ENCODE measurements around the gene CD24.
"Not testable (repeated sequence)": the region's sequence is repeated elsewhere in the genome, so short reads cannot be mapped to it uniquely, and the experiment has no call there.

Gene CD24

GRCh38 chr6:106997392-106998158 lies 23.0 kb upstream of the CD24 start:
- peak; percentile 83 for DNase-seq (ENCODE audit: low spot score)
- peak; percentile 77 for TF ChIP-seq CTCF (IDR thresholded peaks at IDR 0.05; ENCODE audit: borderline replicate concordance, control extremely low read depth, extremely low read depth, insufficient read depth, missing control alignments)
- in situ Hi-C loops (cut with MboI; ENCODE audit: low sequenced_read_pairs, unreplicated experiment): loop anchor here (25.0 kb wide), 2 partner anchors 435 to 660 kb away; partner anchors contain the start of gene ATG5

GRCh38 chr6:106995640-106996039 lies 21.1 kb upstream of the CD24 start:
- no peak for TF ChIP-seq CTCF (IDR thresholded peaks at IDR 0.05; ENCODE audit: borderline replicate concordance, control extremely low read depth, extremely low read depth, insufficient read depth, missing control alignments)
- in situ Hi-C loops (cut with MboI; ENCODE audit: low sequenced_read_pairs, unreplicated experiment): loop anchor here (25.0 kb wide), 2 partner anchors 433 to 658 kb away; partner anchors contain the start of gene ATG5
- no peak for DNase-seq (ENCODE audit: low spot score)

GRCh38 chr6:106989737-106990136 lies 15.2 kb upstream of the CD24 start:
- in situ Hi-C loops (cut with MboI; ENCODE audit: low sequenced_read_pairs, unreplicated experiment): loop anchor here (10.0 to 25.0 kb wide), 3 partner anchors 427 to 652 kb away; partner anchors contain the start of gene ATG5
- not testable (repeated sequence) for DNase-seq (ENCODE audit: low spot score)

GRCh38 chr6:106988664-106989063 lies 14.1 kb upstream of the CD24 start:
- no peak for DNase-seq (ENCODE audit: low spot score)
- TF ChIP-seq CTCF (IDR thresholded peaks at IDR 0.05; ENCODE audit: borderline replicate concordance, control extremely low read depth, extremely low read depth, insufficient read depth, missing control alignments): no peak
- in situ Hi-C loops (cut with MboI; ENCODE audit: low sequenced_read_pairs, unreplicated experiment): loop anchor here (10.0 to 25.0 kb wide), 3 partner anchors 426 to 651 kb away; partner anchors contain the start of gene ATG5

- DNase-seq (ENCODE audit: low spot score): no peak
- TF ChIP-seq CTCF (IDR thresholded peaks at IDR 0.05; ENCODE audit: borderline replicate concordance, control extremely low read depth, extremely low read depth, insufficient read depth, missing control alignments): no peak
- in situ Hi-C loops (cut with MboI; ENCODE audit: low sequenced_read_pairs, unreplicated experiment): loop anchor here (5.0 to 25.0 kb wide), 4 partner anchors 375 to 645 kb away; partner anchors contain the start of gene ATG5
Observed at GRCh38 chr6:106981926-106982325, 7.4 kb upstream of the CD24 start.

- DNase-seq (ENCODE audit: low spot score): no peak
- TF ChIP-seq CTCF (IDR thresholded peaks at IDR 0.05; ENCODE audit: borderline replicate concordance, control extremely low read depth, extremely low read depth, insufficient read depth, missing control alignments): no peak
- in situ Hi-C loops (cut with MboI; ENCODE audit: low sequenced_read_pairs, unreplicated experiment): loop anchor here (5.0 to 25.0 kb wide), 4 partner anchors 374 to 644 kb away; partner anchors contain the start of gene ATG5
Observed at GRCh38 chr6:106980926-106981325, 6.4 kb upstream of the CD24 start.

- peak; percentile 88 for TF ChIP-seq CTCF (IDR thresholded peaks at IDR 0.05; ENCODE audit: borderline replicate concordance, control extremely low read depth, extremely low read depth, insufficient read depth, missing control alignments)
- DNase-seq (ENCODE audit: low spot score): peak; percentile 81
- in situ Hi-C loops (cut with MboI; ENCODE audit: low sequenced_read_pairs, unreplicated experiment): loop anchor here (25.0 kb wide), 2 partner anchors 417 to 642 kb away; partner anchors contain the start of gene ATG5
Observed at GRCh38 chr6:106979435-106979884, 4.9 kb upstream of the CD24 start.

Data from GM13976 (cell line).